ENCODE measurements around the gene MYH6.

- TF ChIP-seq, protein P1, sequence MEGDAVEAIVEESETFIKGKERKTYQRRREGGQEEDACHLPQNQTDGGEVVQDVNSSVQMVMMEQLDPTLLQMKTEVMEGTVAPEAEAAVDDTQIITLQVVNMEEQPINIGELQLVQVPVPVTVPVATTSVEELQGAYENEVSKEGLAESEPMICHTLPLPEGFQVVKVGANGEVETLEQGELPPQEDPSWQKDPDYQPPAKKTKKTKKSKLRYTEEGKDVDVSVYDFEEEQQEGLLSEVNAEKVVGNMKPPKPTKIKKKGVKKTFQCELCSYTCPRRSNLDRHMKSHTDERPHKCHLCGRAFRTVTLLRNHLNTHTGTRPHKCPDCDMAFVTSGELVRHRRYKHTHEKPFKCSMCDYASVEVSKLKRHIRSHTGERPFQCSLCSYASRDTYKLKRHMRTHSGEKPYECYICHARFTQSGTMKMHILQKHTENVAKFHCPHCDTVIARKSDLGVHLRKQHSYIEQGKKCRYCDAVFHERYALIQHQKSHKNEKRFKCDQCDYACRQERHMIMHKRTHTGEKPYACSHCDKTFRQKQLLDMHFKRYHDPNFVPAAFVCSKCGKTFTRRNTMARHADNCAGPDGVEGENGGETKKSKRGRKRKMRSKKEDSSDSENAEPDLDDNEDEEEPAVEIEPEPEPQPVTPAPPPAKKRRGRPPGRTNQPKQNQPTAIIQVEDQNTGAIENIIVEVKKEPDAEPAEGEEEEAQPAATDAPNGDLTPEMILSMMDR (IDR thresholded peaks at IDR 0.05; ENCODE audit: low read depth, low read length, missing input control) = no peak
- TF ChIP-seq NR2F2 (IDR thresholded peaks at IDR 0.05) = no peak
Measured at GRCh38 chr14:23449314-23449713, 41.2 kb upstream of the MYH6 start.

All from liver (tissue), 3 donors.